RWPE2 (cell line): ENCODE results near the gene RNASEH2B.

Experiments
- ATAC-seq: fragments of 200-7000 bp; cut with Tn5 transposase; 3 replicates; pipeline ENCODE4 v1.9.1; 2021; ENCODE audit warnings: low read depth
- DNase-seq: peaks from one replicate; pipeline ENCODE4 v3.0.0-alpha.2; 2020; ENCODE audit warnings: low spot score
- H3K27ac ChIP-seq: fragments of 450-650 bp; 2 replicates; pipeline ENCODE4 v1.5.1; 2017; ENCODE audit warnings: mild to moderate bottlenecking; ENCODE audit not compliant: poor library complexity, severe bottlenecking
- H3K27me3 ChIP-seq: fragments of 250-450 bp; sonication (Bioruptor Pico); 2 replicates; pipeline ENCODE4 v1.5.1; 2021; ENCODE audit warnings: mild to moderate bottlenecking, moderate library complexity; ENCODE audit not compliant: insufficient read depth, poor library complexity, severe bottlenecking
- H3K36me3 ChIP-seq: fragments of 250-450 bp; sonication (Bioruptor Pico); 2 replicates; pipeline ENCODE4 v1.5.1; 2020; ENCODE audit warnings: low read depth, mild to moderate bottlenecking, moderate library complexity
- H3K4me1 ChIP-seq: fragments of 250-450 bp; sonication (Bioruptor Pico); 2 replicates; pipeline ENCODE4 v1.5.1; 2021; ENCODE audit warnings: mild to moderate bottlenecking, moderate library complexity; ENCODE audit not compliant: insufficient read depth, poor library complexity, severe bottlenecking
- H3K4me3 ChIP-seq: fragments of 250-450 bp; sonication (Bioruptor Pico); 2 replicates; pipeline ENCODE4 v1.5.1; 2021; ENCODE audit warnings: mild to moderate bottlenecking, moderate library complexity; ENCODE audit not compliant: severe bottlenecking
- H3K9me3 ChIP-seq: fragments of 250-450 bp; sonication (Bioruptor Pico); 2 replicates; pipeline ENCODE4 v1.5.1; 2021; ENCODE audit warnings: mild to moderate bottlenecking, moderate library complexity; ENCODE audit not compliant: severe bottlenecking
- CTCF ChIP-seq: fragments of 450-650 bp; IDR thresholded peaks from one replicate; pipeline ENCODE4 v1.5.1; 2017; ENCODE audit warnings: mild to moderate bottlenecking, moderate library complexity; ENCODE audit not compliant: poor library complexity, severe bottlenecking

RNASEH2B gene

DNA sequence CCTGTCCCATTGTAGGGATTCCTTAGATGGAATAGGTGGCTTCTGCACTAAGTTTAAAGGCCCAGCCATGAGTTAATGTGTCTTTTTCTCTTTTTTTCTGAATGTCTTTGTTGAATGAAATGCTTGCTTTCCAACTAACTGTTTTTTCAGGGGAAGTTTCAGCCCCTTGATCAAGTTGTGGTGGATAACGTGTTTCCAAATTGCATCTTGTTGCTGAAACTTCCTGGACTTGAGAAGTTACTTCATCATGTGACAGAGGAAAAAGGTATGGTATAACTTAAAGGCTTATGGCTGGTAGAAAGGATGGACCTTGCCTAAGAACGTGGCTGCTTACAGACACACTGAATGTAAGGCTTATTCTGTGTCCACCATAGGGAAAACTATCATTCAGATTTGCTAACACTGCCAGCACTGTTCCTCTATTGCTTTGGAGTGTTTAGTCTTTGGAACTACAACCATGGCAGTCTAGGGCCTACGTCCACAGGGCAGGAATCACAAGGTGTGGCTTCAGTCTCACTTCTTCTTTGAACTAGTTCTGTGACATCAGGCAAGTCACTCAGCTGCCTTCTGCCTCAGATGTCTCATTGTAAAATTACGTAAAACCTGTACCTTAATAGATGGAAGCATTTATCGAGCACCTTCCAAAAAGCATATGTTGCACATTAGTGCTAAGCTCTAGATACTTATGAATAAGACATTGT lies 25.3 kb downstream of the RNASEH2B start:
- no peaks in the 10 kb centered on the region for H3K4me1 ChIP-seq
- DNase-seq = no peak
- no peaks in the 10 kb centered on the region for H3K9me3 ChIP-seq
- H3K36me3 ChIP-seq = peaks cover 22% of the 10 kb centered on the region
- H3K4me3 ChIP-seq = no peak overlapping the region
- H3K27ac ChIP-seq = no peak overlapping the region
- H3K27me3 ChIP-seq = no peaks in the 10 kb centered on the region
- no peak for TF ChIP-seq CTCF
- no peak for ATAC-seq

- no peaks in the 10 kb centered on the region for H3K27me3 ChIP-seq
Observed at GRCh38 chr13:50936679-50937078, 27.1 kb downstream of the RNASEH2B start.

GRCh38 chr13:50940509-50940908 lies 30.9 kb downstream of the RNASEH2B start:
- no peaks in the 10 kb centered on the region for H3K4me1 ChIP-seq
- H3K27ac ChIP-seq = no peak overlapping the region
- ATAC-seq (no peak), DNase-seq (no peak)
- H3K36me3 ChIP-seq = peaks cover 11% of the 10 kb centered on the region
- H3K4me3 ChIP-seq = no peak overlapping the region
- no peaks in the 10 kb centered on the region for H3K9me3 ChIP-seq
- H3K27me3 ChIP-seq = no peaks in the 10 kb centered on the region
- TF ChIP-seq CTCF = no peak

More at GRCh38 chr13:50936679-50937078, 27.1 kb downstream of the RNASEH2B start:
- no peak for DNase-seq
- TF ChIP-seq CTCF = no peak
- Histone ChIP-seq H3K4me3 (no peak overlapping the region), H3K27ac (no peak overlapping the region), H3K36me3 (peaks cover 22% of the 10 kb centered on the region), H3K4me1 (no peaks in the 10 kb centered on the region), H3K9me3 (no peaks in the 10 kb centered on the region)
- no peak for ATAC-seq

- DNase-seq = no peak
- no peak for TF ChIP-seq CTCF
- Histone ChIP-seq H3K4me3 (no peak overlapping the region), H3K27ac (no peak overlapping the region), H3K27me3 (no peaks in the 10 kb centered on the region), H3K9me3 (no peaks in the 10 kb centered on the region), H3K4me1 (no peaks in the 10 kb centered on the region), H3K36me3 (peaks cover 14% of the 10 kb centered on the region)
- ATAC-seq = no peak
Observed at GRCh38 chr13:50941146-50941545, 31.6 kb downstream of the RNASEH2B start.

GRCh38 chr13:50942630-50943311 lies 33.2 kb downstream of the RNASEH2B start:
- no peaks in the 10 kb centered on the region for H3K27me3 ChIP-seq

More at GRCh38 chr13:50942630-50943311, 33.2 kb downstream of the RNASEH2B start:
- no peaks in the 10 kb centered on the region for H3K4me1 ChIP-seq
- DNase-seq = no peak
- no peak overlapping the region for H3K4me3 ChIP-seq
- TF ChIP-seq CTCF = no peak
- ATAC-seq = no peak
- H3K27ac ChIP-seq = no peak overlapping the region
- H3K9me3 ChIP-seq = no peaks in the 10 kb centered on the region
- H3K36me3 ChIP-seq = peaks cover 12% of the 10 kb centered on the region
